Non-pigmented ciliary epithelial cell (primary cell): ENCODE measurements around the gene LRRC25.
A peak's percentile ranks its signal among the peaks of the same experiment; 100 is the strongest.
"Not testable (repeated sequence)": the region's sequence is repeated elsewhere in the genome, so short reads cannot be mapped to it uniquely, and the experiment has no call there.

Source experiments
- DNase-seq: peaks from one replicate; pipeline ENCODE4 v3.0.0-alpha.2; 2010; ENCODE audit warnings: low read depth

LRRC25 gene

DNA sequence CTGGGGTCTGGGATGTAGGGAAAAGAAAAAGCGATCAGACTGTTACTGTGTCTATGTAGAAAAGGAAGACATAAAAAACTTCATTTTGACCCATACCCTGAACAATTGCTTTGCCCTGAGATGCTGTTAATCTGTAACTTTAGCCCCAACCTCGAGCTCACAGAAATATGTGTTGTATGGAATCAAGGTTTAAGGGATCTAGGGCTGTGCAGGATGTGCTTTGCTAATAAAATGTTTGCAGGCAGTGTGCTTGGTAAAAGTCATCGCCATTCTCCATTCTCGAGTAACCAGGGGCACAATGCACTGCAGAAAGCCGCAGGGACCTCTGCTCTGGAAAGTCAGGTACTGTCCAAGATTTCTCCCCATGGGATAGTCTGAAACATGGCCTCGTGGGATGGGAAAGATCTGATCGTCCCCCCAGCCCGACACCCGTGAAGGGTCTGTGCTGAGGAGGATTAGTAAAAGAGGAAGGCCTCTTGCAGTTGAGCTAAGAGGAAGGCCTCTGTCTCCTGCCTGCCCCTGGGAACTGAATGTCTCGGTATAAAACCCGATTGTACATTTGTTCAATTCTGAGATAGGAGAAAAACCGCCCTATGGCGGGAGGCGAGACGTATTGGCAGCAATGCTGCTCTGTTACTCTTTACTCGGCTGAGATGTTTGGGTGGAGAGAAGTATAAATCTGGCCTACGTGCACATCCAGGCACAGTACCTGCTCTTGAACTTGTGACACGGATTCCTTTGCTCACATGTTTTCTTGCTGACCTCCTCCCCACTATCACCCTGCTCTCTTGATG, 5.2 kb upstream of the LRRC25 start:
- not testable (repeated sequence) for DNase-seq

DNA sequence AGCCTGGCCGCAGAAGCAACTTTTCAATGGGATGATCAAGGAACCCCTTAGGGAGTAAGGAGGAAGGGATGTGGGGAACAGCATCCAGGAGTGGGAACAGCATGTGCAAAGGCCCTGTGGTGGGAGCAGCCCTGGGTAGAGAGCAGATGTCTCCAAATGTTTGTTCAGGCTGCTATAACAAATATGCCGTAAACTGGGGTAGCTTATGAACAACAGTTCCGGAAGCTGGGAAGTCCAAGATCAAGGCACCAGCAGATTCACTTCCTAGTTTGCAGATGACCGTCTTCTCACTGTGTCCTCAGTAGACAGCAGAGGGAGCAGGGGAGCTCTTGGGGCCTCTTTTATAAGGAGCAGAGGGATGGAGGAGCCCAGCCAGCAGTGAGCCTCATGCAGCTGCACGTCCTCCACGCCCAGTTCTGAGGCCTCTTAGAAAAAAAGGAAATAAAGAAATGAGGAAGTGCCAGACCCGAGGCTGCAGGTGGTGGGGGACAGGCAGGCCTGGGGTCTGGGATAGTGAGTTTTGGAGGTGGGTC, 4.2 kb upstream of the LRRC25 start:
- no peak for DNase-seq

DNA sequence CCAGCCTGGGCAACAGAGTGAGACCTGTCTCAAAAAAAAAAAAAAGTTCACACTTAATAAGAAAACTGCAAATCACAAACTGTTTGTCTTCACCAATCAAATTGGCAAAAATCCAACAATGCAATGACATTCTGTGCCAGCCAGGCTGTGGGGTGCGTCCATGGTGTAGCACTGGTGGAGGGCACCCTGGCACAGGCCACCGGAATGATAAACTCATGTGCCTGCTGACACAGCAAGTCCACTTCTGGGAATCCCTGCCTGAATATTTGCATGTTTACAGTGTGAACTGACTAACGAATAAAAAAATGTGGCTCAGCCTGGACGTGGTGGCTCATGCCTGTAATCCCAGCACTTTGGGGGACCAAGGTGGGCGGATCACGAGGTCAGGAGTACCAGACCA, 1.6 kb upstream of the LRRC25 start:
- no peak for DNase-seq

DNA sequence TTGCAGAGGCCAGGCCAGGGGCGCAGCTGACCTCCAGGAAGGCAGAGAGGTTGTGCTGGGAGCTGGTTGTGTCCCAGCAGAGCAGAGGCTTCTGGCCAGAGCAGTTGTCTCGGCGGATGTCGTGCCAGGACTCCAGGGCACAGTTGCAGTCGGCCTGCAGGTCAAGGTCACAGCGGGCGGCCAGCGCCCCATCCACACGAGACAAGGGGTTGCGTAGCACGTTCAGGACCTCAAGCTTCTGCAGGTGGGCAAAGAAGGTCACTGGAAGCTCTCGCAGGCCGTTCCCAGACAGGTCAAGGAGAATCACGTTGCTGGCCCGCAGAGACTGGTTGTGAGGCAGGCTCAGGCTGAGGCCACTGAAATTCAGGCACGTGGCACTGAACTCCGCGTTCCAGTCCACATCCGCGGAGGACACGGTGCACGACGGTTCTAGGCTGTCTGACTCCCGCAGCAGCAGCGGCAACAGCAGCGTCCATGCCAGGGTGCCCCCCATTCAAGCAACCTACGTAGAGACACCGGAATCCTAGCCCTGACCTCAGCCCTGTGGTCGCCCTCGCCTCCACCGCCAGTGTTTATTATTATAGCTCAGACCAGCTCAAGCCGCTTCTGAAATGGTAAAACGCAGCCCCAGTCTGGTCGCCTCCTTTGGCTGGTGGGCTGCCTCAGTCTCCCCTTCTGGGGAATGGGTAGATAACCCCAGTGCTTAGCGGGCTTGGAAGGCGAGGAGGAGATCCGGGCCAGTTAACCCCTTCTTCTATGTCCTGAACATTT, 766 bp downstream of the LRRC25 start:
- DNase-seq, result no peak

DNA sequence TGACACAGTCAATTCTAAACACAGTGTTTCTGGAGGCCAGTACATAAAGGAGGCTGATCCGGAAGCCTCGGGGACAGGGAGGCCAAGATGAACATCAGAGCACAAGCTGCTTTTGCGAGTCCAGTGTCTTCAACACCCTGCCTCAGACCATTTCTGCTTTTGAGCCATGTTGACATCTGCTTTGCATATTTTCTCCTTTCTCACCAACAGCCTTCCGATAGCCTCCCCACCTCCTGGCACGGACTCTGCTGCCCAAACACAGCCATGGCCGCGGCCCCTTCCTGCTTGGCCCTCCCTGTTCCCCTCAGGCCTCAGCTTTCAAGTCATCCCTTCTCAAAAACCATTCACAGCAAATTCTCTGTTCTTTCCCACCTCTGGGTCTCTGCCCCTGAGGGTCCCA, 3.6 kb downstream of the LRRC25 start:
- no peak for DNase-seq

DNA sequence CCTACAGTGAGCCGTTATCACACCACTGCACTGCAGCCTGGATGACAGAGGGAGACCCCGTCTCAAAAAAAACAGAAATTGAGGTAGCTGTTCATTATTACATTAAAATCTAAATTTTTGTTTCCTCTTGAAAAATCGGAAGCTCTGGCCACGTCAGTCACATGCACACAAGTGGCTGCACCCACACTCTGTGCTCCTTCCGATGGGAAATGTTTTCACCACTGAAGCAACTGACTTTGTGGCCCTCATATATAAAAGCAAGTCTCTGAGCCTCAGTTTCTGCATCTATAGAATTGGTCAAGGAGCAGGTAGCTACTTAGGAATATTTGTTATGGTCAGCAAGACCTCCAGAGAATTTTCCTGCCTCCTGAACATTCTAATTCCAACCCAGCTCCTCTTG, 4.5 kb downstream of the LRRC25 start:
- no peak for DNase-seq

DNA sequence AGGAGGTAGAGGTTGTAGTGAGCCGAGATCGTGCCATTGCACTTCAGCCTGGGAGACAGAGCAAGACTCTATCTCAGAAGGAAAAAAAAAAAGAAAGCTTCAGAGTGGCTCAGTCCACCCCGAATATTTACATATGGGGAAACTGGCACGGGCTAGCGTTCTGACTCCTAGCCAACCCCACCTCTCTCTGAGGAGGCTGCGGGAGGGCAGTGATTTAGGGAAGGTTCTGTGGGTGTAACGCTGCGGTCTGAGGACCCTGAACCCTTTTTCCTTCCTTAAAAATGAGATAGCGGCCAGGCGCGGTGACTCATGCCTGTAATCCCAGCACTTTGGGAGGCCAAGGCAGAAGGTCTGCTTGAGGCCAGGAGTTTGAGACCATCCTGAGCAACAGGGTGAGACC, 5.0 kb downstream of the LRRC25 start:
- DNase-seq, result no peak

DNA sequence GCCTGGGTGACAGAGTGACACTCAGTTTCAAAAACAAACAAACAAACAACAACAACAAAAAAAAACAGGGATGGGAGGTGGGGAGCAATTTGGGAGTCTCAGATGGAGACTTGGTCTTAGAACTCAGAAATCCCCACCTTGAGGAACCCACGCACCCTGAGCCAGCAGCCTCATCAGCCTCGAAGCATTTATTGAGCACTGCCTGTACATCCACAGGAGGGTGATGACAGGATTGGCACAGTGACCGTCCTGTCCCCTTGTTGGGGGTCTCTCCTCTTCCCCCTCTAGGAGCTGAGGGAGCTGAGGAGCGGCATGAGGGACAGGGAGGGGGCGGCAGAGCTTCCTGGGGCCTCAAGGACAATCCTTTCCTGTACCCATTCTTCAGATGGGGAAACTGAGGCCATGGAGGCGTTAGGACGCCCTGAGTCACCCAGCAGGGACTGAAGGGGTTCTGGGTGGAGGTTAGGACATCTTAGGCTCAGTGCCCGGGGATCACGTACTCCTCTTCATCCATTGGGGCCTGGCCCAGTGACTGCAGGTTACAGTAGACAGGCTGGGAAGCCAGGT, 5.8 kb downstream of the LRRC25 start:
- DNase-seq, result no peak

DNA sequence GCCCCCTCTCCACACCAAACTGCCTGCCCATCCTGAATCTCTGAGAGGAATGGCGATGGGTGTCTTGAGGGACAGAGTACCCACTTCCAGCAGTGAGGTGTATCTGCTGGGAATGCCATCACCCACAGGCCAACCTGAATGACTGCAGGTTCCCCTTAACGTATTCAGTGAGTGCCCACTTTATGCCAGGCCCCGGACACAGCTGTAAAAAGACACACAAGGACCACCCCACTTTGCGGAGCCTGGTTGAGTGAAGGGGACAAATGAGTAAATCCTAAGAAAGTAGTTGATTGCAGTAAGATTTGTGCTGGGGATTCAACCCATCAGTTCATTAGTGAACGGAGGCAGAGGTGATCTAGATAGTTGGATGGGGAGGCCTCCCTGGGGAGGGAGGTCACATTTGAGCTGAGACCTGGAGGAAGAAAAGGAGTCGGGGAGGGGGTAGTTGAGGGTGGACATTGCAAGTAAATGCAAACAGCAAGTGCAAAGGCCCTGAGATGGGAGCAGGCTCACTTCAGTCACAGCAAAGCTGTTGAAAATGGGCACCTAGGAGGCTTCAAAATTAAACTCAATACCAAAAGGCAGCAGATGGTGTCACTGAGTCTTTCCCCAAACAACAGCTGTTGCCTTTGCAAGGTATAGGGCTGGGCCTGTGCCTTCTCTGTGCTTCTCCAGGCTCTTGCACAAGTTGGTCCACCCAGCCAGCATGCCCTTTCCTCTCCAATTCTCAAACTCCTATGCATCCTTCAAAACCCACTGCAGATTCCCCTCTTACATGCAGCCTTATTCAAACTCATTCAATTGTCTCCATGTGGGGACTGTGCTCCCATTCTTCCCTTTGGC, 7.1 kb downstream of the LRRC25 start:
- no peak for DNase-seq

DNA sequence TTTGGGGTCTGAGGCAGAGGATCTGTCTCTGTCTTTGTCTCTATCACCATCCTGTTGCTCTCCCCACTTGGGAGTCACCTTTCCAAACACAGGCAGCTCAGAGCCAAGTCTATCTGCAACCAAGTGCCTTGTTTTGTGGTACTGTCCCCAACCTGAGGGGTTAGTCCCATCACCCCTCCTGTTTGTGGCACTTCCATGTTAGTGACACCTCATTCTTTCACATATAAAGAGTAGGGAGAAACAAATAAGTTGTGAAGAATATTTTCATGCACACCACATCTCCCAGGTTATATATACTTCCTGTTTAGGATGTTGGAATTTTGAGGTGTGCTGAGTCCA, 7.7 kb downstream of the LRRC25 start:
- no peak for DNase-seq

DNA sequence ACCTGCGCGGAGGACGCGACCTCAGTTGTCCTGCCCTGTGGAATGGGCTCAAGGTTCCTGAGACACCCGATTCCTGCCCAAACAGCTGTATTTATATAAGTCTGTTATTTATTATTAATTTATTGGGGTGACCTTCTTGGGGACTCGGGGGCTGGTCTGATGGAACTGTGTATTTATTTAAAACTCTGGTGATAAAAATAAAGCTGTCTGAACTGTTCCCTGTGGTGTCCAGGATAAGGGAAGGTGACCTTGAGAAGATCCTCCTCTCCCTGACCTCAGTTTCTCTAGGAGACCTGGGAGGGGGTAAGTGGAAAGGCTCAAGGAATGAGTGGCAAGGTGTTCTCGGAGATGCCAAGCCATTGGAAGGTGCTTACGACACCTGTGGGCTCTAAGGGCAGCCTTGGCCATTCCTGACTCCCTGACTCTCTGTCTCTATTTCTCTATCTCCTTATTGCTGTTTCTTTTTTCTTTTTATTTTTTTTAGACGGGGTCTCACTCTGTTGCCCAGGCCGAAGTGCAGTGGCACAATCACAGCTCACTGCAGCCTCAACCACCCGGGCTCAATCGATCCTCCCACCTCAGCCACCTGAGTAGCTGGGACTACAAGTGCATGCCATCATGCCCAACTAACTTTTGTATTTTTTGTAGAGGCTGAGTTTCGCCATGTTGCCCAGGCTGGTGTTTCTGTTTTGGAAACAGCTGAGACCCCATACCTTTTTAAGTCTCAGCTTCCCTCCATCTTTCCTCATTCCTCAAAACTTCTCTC, 8.3 kb downstream of the LRRC25 start:
- DNase-seq, result no peak

DNA sequence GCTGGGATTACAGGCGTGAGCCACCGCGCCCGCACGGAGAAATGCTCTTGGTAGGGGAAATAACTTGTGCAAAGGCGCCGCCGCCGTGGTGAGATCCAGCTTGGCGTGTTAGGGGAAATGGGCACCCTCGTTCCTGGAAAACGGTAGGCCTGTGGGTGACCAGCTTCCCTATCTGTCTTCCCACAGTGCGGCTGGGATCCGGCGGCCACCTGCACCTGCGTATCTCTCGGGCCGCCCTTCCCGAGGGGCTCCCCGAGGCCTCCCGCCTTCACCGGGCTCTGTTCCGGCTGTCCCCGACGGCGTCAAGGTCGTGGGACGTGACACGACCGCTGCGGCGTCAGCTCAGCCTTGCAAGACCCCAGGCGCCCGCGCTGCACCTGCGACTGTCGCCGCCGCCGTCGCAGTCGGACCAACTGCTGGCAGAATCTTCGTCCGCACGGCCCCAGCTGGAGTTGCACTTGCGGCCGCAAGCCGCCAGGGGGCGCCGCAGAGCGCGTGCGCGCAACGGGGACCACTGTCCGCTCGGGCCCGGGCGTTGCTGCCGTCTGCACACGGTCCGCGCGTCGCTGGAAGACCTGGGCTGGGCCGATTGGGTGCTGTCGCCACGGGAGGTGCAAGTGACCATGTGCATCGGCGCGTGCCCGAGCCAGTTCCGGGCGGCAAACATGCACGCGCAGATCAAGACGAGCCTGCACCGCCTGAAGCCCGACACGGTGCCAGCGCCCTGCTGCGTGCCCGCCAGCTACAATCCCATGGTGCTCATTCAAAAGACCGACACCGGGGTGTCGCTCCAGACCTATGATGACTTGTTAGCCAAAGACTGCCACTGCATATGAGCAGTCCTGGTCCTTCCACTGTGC, 9.1 kb downstream of the LRRC25 start:
- DNase-seq, result no peak

DNA sequence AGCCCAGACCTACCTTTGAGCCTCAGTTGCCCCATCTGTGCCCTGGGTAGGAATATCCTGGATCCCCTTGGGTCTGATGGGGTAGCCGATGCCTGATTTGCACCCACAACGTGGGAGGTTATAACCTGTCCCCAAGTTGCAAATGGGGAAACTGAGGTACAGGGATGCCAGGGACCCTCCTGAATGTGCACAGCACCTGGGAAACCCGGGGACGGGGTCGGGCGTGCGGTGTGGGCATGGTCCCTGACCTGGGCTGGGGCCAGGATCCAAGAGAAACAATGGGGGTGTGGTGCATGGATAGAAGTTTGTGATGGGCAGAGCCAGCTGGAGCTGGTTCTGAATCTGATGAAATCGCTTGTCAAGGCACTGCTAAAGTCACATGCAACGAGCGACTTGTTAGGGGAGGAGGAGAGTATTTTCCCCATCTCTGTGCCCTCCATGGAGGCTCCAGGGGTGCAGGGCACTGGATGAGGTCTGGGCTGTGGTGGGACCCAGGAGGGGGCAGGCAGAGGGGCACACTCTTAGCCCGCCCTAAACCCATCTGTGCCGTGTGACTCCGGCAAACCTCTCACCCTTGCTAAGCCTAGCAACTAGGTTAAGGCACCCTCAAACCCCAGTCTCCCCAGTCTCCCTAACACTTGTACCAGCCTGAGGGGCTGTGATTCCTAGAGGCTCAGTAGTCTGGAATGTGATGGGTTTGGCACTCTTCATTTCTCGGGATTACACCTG, 10.7 kb downstream of the LRRC25 start:
- no peak for DNase-seq

DNA sequence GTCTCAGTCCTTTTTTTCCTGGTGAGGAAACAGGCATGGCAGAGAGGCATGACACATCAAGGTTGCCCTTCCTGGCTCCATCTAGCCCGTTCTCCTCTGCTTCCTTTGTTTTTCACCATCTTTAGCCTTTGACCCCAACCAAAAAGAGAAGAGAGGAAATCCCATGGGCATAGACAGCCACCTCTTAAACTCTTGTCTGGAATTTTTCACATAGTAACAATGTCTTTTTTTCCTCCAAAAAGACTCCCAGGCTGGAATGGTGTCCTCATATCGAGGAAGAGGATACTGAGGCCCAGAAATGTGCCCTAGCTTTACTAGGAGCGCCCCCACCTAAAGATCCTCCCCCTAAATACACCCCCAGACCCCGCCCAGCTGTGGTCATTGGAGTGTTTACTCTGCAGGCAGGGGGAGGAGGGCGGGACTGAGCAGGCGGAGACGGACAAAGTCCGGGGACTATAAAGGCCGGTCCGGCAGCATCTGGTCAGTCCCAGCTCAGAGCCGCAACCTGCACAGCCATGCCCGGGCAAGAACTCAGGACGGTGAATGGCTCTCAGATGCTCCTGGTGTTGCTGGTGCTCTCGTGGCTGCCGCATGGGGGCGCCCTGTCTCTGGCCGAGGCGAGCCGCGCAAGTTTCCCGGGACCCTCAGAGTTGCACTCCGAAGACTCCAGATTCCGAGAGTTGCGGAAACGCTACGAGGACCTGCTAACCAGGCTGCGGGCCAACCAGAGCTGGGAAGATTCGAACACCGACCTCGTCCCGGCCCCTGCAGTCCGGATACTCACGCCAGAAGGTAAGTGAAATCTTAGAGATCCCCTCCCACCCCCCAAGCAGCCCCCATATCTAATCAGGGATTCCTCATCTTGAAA, 11.5 kb downstream of the LRRC25 start, which contains the start of gene GDF15:
TSS of gene GDF15 (plus strand) at position 484 of the 868 bp plus-strand sequence. CDS start at position 516, 32 bp downstream.
- DNase-seq, result peak; percentile 67

DNA sequence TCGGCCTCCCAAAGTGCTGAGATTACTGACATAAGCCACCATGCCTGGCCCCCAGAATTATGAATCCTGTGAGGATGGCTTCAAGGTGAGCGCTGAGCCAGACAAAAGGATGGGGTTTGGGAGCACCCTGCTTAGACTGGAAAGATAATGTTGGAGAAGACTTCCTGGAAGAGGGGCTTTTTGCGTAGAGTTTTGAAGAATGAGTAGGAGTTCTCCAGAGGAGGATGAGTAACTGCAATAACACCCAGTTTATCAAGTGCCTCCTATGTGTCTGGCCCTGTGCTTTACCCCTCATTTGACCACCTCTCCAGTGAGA, 12.1 kb downstream of the LRRC25 start:
- no peak for DNase-seq

DNA sequence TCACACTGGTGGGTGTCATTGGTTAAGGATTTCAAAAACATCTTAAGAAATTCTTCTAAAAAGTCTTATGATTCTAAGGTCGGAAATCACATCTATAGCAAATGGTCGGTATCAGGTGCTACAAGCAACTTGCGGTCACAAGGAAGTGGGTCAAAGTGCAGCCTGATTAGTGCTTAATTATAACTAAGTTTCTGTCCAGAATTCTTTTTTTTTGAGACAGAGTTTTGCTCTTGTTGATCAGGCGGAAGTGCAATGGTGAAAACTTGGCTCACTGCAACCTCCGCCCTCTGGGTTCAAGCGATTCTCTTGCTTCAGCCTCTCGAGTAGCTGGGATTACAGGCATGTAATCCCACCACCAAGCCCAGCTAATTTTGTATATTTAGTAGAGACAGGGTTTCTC, 12.6 kb downstream of the LRRC25 start:
- no peak for DNase-seq

DNA sequence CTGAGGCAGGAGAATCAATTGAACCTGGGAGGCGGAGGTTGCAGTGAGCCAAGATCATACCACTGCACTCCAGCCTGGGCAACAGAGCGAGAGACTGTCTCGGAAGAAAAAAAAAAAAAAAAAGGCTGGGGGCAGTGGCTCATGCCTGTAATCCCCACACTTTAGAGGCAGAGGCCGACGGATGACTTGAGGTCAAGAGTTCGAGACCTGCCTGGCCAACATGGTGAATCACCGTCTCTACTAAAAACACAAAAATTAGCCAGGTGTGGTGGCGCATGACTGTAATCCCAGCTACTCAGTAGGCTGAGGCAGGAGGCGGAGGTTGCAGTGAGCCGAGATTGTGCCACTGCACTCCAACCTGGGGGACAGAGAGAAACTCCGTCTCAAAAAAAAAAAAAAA, 13.8 kb downstream of the LRRC25 start:
- DNase-seq, result not testable (repeated sequence)

DNA sequence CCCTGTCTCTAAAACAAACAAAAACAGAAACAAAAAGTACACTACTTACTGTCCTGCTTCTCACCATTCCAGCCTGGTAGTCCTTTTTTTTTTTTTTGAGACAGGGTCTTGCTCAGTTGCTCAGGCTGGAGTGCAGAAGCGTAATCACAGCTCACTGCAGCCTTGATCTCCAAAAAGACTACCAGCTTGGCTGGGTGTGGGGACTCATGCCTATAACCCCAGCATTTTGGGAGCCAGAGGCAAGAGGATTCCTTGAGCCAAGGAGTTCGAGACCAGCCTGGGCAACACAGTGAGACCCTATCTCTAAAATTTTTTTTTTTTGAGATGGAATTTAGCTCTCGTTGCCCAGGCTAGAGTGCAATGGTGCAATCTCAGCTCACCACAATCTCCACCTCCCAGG, 16.6 kb downstream of the LRRC25 start:
- DNase-seq, result no peak
